Spleen (tissue), 13 donors: Measurements from ENCODE around the gene POU2AF1. TPM values are rescaled to one million over a fixed set of nuclear protein-coding genes. Genes with fewer than 3 reads are reported as not detected.

Source experiments
- DNase-seq: peaks from one replicate; pipeline ENCODE4 v3.0.0-alpha.2; 2020
- H3K27ac ChIP-seq, 8 donors: fragments of 200-600 bp; sonication (generic) in 7 of 8; 1 replicate in 4 of 8; 2 replicates in 4 of 8; pipeline versions ENCODE4 v1.5.0 to v1.8.0; 2016 to 2021; ENCODE audit warnings: inconsistent platforms in 4 of 8, mild to moderate bottlenecking in 4 of 8, moderate library complexity in 1 of 8
- H3K27me3 ChIP-seq, 7 donors: fragments of 200-600 bp; sonication (generic) in 6 of 7; replicated peaks in 1 of 7; 1 replicate in 4 of 7; 2 replicates in 3 of 7; pipeline versions ENCODE4 v1.5.0 to v1.8.0; 2016 to 2021; ENCODE audit warnings: inconsistent platforms in 3 of 7, mild to moderate bottlenecking in 1 of 7
- H3K36me3 ChIP-seq, 6 donors: fragments of 200-600 bp; sonication (generic) in 5 of 6; 1 replicate in 4 of 6; 2 replicates in 2 of 6; pipeline versions ENCODE4 v1.5.0 to v1.8.0; 2016 to 2021; ENCODE audit warnings: inconsistent platforms in 2 of 6
- H3K4me1 ChIP-seq, 6 donors: fragments of 200-600 bp; sonication (generic) in 5 of 6; 1 replicate in 3 of 6; 2 replicates in 3 of 6; pipeline versions ENCODE4 v1.5.0 to v1.8.0; 2016 to 2021; ENCODE audit warnings: inconsistent platforms in 3 of 6
- H3K4me3 ChIP-seq, 8 donors: fragments of 200-600 bp; sonication (generic) in 7 of 8; 1 replicate in 4 of 8; 2 replicates in 4 of 8; pipeline versions ENCODE4 v1.5.0 to v1.8.0; 2016 to 2021; ENCODE audit warnings: inconsistent platforms in 4 of 8, mild to moderate bottlenecking in 4 of 8, moderate library complexity in 2 of 8
- H3K9me3 ChIP-seq, 8 donors: fragments of 200-600 bp; sonication (generic) in 7 of 8; 1 replicate in 4 of 8; 2 replicates in 4 of 8; pipeline versions ENCODE4 v1.5.0 to v1.8.0; 2016 to 2021; ENCODE audit warnings: inconsistent platforms in 4 of 8
- POLR2A ChIP-seq, 3 donors: fragments of 450-650 bp; IDR thresholded peaks; one replicate each; pipeline ENCODE4 v1.5.1; 2017; ENCODE audit warnings: antibody characterized with exemption in 3 of 3, mild to moderate bottlenecking in 1 of 3
- POLR2AphosphoS5 ChIP-seq, 3 donors: sonication (generic); formaldehyde crosslinking; IDR thresholded peaks; one replicate each; pipeline ENCODE4 v1.5.1; 2017; ENCODE audit warnings: antibody characterized with exemption in 3 of 3
- whole genome bisulfite sequencing, 5 donors: extraction: QIAGEN DNeasy Blood & Tissue Kit in 3 of 5; methylation state at CpG; one replicate each; pipeline versions ENCODE4 v1.1.5 to v1.1.7; 2013 to 2018; 5-methylcytosine and 5-hydroxymethylcytosine counted together
- intact Hi-C: fragments of 100-400 bp; cut with DNase I; formaldehyde crosslinking; loops from one replicate; pipeline ENCODE4 v1.15.0; 2023; ENCODE audit warnings: low total_unique reads
- long read RNA-seq, 2 donors: transcript quantifications; one replicate each; lab custom pipeline, GENCODE V29; 2026
- polyA plus RNA-seq, 3 donors: library from polyadenylated mRNA; stranded (reverse); fragments of 200-250 nt; gene quantifications; one replicate each; pipeline ENCODE4 v1.2.1, GENCODE V29; 2013
- total RNA-seq, 7 donors: library from RNA; depleted of rRNA in 3 of 7; stranded (reverse); fragments of >200 nt in 3 of 7; fragmentation: NEBNext Ultra II Directional in 4 of 7; extraction: Animal tissue kit (Norgen Biotek cat#: 25700) in 4 of 7; gene quantifications; one replicate each; pipeline versions ENCODE4 v1.1.0 to v1.2.1, GENCODE V29; 2016 to 2021
- TF ChIP-seq, protein P1 (sequence below), 11 experiments: fragments of 200-600 bp in 7 of 11; fragments of 450-650 bp in 4 of 11; sonication (generic) in 4 of 11; IDR thresholded peaks in 8 of 11; conservative IDR thresholded peaks in 3 of 11; 1 replicate in 7 of 11; 2 replicates in 4 of 11; pipeline versions ENCODE4 v1.4.0 to v1.8.0; 2016 to 2021; ENCODE audit warnings: antibody characterized with exemption in 11 of 11, inconsistent platforms in 4 of 11, mild to moderate bottlenecking in 1 of 11
- donor health status: healthy with polysubstance abuse.
- donor health status: DM: no; HTN: no; CAD: no; lungs with moderate emphysema.
- donor health status: DM: no; HTN: no; CAD: no.
- donor health status: Bipolar disorder and iron deficiency.
- donor health status: healthy.
- donor health status: DM: no; HTN: no; CAD: no.
- donor health status: DM: yes; HTN: yes; CAD: no.

POU2AF1 gene, protein sequence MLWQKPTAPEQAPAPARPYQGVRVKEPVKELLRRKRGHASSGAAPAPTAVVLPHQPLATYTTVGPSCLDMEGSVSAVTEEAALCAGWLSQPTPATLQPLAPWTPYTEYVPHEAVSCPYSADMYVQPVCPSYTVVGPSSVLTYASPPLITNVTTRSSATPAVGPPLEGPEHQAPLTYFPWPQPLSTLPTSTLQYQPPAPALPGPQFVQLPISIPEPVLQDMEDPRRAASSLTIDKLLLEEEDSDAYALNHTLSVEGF
- total RNA-seq (100 to 1,000 TPM in 4 of 7 donors, 10 to 100 TPM in 3; 89.1 to 280 (median 124) TPM), polyA plus RNA-seq (100 to 1,000 TPM in 1 of 3 donors, 10 to 100 TPM in 2; 60.1 to 108 (median 73.0) TPM)
- long read RNA-seq, donor 1, partial matches to known transcripts = 0 of 1 reads
- long read RNA-seq, donor 1, other reads (novel, unspliced or antisense) = 0 of 1 reads
- long read RNA-seq, donor 2, partial matches to known transcripts = 0 of 4 reads
- long read RNA-seq, donor 2, other reads (novel, unspliced or antisense) = 0 of 4 reads

DNA sequence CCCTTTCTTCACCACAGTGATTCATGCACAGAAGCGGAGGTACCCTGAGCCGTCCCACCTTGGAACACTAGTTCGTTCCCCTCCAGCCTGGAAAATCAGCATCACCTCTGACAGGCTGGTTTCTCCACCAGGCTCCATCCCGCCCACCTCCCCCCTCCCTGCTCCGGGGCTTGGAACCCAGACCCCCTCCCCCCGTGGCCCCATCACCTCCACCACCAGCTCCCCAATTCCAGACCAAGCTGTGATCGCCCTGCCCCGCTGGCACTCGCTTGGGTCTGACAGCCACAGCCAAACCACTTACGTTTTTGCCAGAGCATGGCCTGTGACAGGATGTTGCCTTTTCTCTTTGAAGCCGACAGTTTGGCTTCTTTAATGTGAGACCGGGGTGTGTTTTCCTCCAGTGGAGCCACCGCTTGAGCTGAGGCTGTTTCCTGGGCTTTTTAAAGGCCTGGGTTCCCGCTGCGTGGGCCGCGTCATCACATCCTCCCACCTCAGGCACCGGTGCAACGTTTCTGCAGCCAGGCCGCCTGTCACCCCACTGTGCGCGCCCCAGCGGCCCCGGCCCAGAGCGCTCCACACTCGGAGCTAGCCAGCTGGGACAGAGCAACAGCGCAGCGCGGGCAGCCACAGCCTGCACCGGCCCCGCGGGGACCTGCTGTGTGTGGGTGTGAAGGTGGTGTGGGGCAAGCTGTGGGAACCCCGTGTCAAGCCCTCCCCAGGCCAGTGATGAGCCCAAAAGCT, at the start of gene POU2AF1:
Gene POU2AF1, minus strand, starts transcription at position 415 of the 741 bp plus-strand sequence. Its CDS starts 98 bp downstream, at position 317.
- Histone ChIP-seq H3K27me3 (peaks cover 0 to 17% (median 0%) of the 10 kb centered on the region in 7 donors), H3K36me3 (no peaks in the 10 kb centered on the region), H3K4me1 (peaks cover 0 to 66% (median 24%) of the 10 kb centered on the region in 6 donors), H3K27ac (peak within 1 kb of the TSS; percentile 67 to 93 (median 82)), H3K4me3 (peak within 1 kb of the TSS; percentile 12 to 71 (median 40)), H3K9me3 (no peaks in the 10 kb centered on the region)
- intact Hi-C loops = no loop called here
- DNase-seq = peak; percentile 95
- WGBS, 5 donors = 20 to 30% (median 29%) methylated on average over 21 to 33 of the region's 33 CpGs
- TF ChIP-seq POLR2A (IDR thresholded peaks at IDR 0.05) = peak in 2 of 3 donors; percentile 41 to 72
- TF ChIP-seq, protein P1, sequence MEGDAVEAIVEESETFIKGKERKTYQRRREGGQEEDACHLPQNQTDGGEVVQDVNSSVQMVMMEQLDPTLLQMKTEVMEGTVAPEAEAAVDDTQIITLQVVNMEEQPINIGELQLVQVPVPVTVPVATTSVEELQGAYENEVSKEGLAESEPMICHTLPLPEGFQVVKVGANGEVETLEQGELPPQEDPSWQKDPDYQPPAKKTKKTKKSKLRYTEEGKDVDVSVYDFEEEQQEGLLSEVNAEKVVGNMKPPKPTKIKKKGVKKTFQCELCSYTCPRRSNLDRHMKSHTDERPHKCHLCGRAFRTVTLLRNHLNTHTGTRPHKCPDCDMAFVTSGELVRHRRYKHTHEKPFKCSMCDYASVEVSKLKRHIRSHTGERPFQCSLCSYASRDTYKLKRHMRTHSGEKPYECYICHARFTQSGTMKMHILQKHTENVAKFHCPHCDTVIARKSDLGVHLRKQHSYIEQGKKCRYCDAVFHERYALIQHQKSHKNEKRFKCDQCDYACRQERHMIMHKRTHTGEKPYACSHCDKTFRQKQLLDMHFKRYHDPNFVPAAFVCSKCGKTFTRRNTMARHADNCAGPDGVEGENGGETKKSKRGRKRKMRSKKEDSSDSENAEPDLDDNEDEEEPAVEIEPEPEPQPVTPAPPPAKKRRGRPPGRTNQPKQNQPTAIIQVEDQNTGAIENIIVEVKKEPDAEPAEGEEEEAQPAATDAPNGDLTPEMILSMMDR (IDR thresholded peaks at IDR 0.05 in 8 of 11, conservative IDR thresholded peaks at IDR 0.05 in 3 of 11) = no peak
- TF ChIP-seq POLR2AphosphoS5 (IDR thresholded peaks at IDR 0.05) = peak; percentile 88 to 93 (median 89)

DNA sequence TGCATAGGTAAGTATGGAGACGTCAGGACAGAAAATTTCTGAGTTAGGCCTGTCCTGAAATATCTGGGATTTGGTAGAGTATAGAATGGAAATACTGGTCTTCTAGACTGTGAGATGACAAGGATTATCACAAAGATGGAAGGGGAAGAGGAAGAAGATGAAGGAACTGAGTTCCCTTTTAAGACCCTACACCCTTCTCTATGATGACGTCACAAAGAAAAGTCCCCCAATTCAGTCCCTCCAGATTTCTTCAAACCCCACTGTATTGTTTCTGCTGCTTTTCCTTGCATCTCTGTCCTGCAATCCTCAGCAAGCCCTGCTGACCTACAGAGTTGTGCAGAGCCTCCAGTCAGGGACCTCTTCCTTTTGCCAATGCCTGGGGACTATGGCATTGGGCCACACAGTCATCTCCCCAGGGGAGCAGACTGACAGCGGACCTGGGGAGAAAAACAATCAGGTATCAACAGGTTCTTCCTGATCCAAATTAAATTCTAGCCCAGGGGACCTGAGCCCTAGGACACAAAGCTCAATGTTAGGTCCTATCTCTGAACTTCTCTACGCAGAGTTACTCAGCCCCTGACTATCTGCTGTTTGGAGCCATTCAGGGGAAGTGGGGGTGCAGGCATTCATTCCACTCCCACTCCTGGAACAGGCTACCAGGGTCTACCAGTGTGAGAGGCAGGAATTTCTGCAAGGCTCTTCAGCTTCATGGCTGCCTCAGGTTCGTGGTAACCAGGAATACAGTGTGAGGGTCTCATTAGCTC, 49.2 kb upstream of the POU2AF1 start:
- Histone ChIP-seq H3K27ac (no peak overlapping the region), H3K4me1 (peaks cover 0 to 4% (median 0%) of the 10 kb centered on the region in 6 donors), H3K4me3 (no peak overlapping the region), H3K36me3 (no peaks in the 10 kb centered on the region), H3K9me3 (no peaks in the 10 kb centered on the region), H3K27me3 (no peaks in the 10 kb centered on the region)
- no peak for TF ChIP-seq POLR2AphosphoS5 (IDR thresholded peaks at IDR 0.05)
- TF ChIP-seq POLR2A (IDR thresholded peaks at IDR 0.05) = no peak
- TF ChIP-seq, protein P1 (IDR thresholded peaks at IDR 0.05 in 8 of 11, conservative IDR thresholded peaks at IDR 0.05 in 3 of 11) = no peak
- intact Hi-C loops = loop anchor here (5.0 kb wide), 1 partner anchor 146 kb away; no protein-coding TSS in a partner anchor
- 82 to 97% (median 87%) methylated on average over 4 to 5 of the region's 5 CpGs for WGBS, 5 donors
- no peak for DNase-seq

DNA sequence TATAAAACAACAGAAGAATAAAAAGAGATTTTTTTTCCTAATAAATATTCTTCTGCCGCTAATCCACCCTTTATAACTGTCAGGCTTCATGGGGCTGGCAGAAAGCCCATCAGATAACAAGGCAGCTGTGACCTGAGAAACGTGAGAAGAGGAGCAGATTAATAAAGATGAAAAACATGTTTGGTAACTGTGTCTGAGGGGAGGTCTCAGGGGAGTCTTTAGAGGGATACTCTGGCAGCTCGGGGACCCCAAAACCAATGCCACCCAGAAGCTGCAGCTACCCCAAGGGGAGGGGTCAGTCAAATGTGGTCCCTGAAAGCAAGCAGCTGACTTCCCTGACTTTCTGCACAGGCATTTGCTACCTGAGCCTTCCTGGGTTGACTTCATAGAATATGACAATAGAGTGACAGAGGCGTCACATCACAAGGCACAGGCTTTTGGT, 48.4 kb upstream of the POU2AF1 start:
- Histone ChIP-seq H3K27me3 (no peaks in the 10 kb centered on the region), H3K4me3 (no peak overlapping the region), H3K36me3 (no peaks in the 10 kb centered on the region), H3K9me3 (no peaks in the 10 kb centered on the region), H3K4me1 (peaks cover 0 to 11% (median 5%) of the 10 kb centered on the region in 6 donors), H3K27ac (no peak overlapping the region)
- DNase-seq = no peak
- 44 to 57% (median 49%) methylated on average over 4 of the region's 4 CpGs for WGBS, 5 donors
- intact Hi-C loops = loop anchor here (5.0 kb wide), 1 partner anchor 145 kb away; no protein-coding TSS in a partner anchor
- TF ChIP-seq POLR2AphosphoS5 (IDR thresholded peaks at IDR 0.05) (no peak), POLR2A (IDR thresholded peaks at IDR 0.05) (no peak)
- TF ChIP-seq, protein P1 (IDR thresholded peaks at IDR 0.05 in 8 of 11, conservative IDR thresholded peaks at IDR 0.05 in 3 of 11) = no peak
